LNCaP clone FGC (cell line): ENCODE measurements around the gene BHLHE41.

Experiments
- DNase-seq: peaks from one replicate; pipeline ENCODE4 v3.0.0-alpha.2; 2011; ENCODE audit warnings: low read depth
- H3K4me3 ChIP-seq: 2 replicates; pipeline ENCODE4 v1.5.1; 2011; ENCODE audit warnings: mild to moderate bottlenecking, low read depth, low read length, control low read depth
- TF ChIP-seq, protein P1 (sequence below): IDR thresholded peaks from 2 replicates; pipeline ENCODE4 v1.5.1; 2012; ENCODE audit warnings: mild to moderate bottlenecking; ENCODE audit not compliant: control insufficient read depth, insufficient read depth; ENCODE audit errors: extremely low read depth

The BHLHE41 gene

DNA sequence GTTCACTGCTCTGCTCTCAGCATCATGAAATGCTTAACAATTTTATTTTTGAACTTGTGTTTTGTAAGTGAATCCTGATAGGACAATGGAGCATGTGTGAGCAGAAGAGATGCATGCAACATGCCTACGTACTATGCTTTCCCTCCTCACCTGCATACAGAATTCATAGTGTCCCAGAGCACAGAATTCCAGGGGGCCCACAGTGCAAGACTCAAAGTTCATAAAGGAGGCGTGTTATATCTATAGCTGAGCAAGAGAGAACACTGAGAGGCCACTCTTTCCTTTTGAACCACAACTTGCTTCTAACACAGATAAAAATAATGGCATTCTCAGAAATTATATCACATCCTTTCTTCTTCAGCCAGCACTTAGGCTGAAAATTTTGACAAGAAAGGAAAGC lies 28.8 kb downstream of the BHLHE41 start:
- TF ChIP-seq, protein P1, sequence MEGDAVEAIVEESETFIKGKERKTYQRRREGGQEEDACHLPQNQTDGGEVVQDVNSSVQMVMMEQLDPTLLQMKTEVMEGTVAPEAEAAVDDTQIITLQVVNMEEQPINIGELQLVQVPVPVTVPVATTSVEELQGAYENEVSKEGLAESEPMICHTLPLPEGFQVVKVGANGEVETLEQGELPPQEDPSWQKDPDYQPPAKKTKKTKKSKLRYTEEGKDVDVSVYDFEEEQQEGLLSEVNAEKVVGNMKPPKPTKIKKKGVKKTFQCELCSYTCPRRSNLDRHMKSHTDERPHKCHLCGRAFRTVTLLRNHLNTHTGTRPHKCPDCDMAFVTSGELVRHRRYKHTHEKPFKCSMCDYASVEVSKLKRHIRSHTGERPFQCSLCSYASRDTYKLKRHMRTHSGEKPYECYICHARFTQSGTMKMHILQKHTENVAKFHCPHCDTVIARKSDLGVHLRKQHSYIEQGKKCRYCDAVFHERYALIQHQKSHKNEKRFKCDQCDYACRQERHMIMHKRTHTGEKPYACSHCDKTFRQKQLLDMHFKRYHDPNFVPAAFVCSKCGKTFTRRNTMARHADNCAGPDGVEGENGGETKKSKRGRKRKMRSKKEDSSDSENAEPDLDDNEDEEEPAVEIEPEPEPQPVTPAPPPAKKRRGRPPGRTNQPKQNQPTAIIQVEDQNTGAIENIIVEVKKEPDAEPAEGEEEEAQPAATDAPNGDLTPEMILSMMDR: no peak
- no peak overlapping the region for H3K4me3 ChIP-seq
- no peak for DNase-seq

DNA sequence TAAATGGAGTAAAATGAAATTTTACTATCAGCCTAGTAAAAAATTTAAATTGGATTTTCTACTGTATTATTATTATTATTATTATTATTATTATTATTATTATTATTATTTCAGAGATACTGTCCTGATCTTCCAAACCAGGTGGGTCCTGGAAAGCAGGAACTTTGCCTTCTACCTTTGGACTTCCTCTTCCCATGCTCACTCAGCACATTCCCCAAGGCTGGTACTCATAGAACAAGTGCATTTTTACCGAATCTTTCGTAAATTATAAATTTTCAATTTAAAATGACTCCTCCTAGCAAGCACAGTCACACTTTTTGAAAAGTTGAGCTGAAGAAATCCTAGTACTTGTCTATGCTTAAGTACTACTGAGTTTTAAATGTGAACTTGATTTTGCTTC lies 29.7 kb downstream of the BHLHE41 start:
- TF ChIP-seq, protein P1: no peak
- DNase-seq: no peak
- H3K4me3 ChIP-seq: no peak overlapping the region

DNA sequence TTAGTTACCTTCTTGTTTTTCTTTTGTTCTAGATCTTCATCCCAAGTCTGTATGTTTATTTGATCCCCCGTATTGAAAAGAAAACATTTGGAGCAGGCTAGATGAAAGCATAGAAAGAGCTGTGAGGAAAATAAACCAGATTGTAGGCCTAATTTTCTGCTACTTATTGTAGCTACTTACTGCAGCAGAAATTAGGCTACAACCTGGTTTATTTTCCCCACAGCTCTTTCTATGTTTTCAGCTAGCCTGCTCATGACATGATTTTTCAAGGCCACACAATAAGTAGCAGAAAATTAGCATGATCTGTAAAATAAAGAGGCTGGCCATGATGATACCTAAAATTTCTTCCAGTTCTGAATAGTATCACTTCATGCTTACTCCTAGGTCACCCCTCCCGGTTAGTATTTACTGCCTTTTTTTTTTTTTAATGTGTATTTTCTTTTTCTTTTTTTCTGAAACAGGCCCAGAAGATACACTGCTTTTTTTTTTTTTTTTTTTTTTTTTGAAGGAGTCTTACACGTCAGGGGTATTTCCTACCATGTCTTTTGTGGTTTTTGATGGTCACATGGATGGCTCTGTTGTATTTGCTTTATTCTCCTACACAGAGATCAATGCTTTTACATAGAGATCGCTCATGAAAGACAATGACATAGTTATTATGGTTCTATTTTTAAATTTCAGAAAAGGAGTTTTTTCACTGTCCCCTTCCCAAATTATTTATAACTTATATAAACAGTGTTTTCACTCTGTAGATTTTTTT lies 32.3 kb downstream of the BHLHE41 start:
- TF ChIP-seq, protein P1: no peak
- no peak overlapping the region for H3K4me3 ChIP-seq
- no peak for DNase-seq

DNA sequence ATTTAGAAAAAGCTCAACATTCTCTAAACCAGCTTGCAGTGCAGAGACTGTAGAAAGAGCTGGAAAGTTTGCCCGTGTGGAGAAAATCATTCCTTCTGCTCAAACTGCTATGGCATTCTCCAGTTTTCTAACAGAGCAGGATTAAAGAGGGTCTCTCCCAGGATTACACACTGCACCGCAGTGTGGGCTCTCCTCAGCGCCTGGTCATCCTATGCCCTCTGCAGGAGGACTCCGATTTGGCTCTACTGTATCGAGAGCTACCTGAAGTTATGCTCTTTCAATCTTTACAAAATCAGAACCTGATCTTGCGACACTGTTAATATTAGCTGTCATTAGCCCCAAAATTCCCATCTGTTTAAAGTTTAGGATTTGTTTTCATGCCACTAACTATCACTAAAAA lies 33.0 kb downstream of the BHLHE41 start:
- no peak for DNase-seq
- no peak overlapping the region for H3K4me3 ChIP-seq
- TF ChIP-seq, protein P1: peak; percentile 19; the same call in 1 of the 2 replicates

DNA sequence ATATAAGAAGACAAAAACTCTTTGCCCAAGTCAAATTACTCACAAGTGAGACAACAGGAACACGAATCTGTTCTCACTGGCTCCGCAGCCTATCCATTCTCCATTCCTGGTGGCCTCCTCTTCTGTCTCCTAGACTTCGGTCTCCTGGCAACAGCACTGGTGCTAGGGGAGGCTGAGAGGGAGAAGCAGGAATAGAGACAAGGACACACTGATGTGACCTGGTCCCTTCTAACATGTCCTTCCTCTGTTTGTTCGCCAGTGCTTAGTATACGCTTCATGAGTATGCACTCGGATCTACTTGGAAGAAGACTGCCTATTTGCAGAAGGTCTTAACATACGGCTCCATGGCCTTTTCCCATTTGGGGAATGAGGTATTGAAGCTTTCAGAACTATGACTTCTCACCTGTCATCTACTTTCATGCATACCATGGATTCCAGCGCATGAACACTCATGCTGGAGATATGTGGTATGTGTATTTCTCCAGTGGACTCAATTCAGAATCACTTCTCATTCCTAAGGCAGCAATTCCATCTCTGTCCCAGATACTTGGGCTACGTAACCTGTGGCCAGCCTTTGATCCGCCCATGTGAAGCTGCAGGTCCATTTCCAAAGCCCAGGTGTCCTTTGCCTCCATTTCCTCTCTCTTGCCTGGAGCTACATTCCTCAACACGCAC lies 33.9 kb downstream of the BHLHE41 start:
- DNase-seq: no peak
- no peak overlapping the region for H3K4me3 ChIP-seq
- TF ChIP-seq, protein P1: no peak

DNA sequence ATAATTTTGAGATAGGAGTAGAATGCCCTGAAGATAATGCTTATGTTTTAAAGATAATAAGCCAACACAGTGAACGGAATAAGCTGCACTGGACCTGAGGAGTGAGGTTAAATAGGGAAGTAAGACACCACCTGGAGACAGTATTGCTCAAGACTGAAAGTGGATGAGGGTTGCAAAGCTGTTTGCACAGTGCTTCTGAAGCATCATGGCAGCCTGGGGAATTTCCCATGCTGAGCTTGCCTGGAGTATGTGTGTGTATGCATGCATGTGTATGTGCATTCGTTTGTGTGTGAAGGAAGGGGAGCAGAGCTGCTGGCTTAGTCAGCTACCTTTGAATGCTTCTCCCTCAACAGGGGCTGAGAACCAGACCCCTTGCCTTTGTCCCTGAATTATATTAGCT lies 35.8 kb downstream of the BHLHE41 start:
- H3K4me3 ChIP-seq: no peak overlapping the region
- TF ChIP-seq, protein P1: no peak
- no peak for DNase-seq
